ENCODE data around the gene ULBP1.
A peak's percentile ranks its signal among the peaks of the same experiment; 100 is the strongest.
"Not testable (repeated sequence)": the region's sequence is repeated elsewhere in the genome, so short reads cannot be mapped to it uniquely, and the experiment has no call there.

The ULBP1 gene

DNA sequence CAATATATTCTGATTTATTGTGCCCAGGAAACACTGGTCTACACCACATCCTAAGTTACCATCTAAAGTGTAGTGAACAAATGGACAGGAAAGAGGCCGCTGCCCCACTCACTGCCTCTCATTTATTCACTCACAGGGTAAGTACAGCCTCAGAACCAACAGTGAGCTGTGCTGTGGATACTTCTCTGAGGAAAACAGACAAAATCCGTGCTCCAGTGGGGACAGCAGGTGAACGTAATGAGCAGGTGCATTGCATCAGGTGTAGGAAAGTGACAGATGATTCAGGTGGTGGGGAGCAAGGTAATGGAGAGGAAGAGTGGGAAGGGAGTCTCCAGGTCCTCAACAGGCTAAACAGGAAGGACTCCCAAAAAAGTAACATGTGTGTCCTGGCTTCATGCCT, 30.3 kb upstream of the ULBP1 start:
- DNase-seq = no peak

GRCh38 chr6:149934249-149935156, 29.2 kb upstream of the ULBP1 start:
- DNase-seq = peak; percentile 65

DNA sequence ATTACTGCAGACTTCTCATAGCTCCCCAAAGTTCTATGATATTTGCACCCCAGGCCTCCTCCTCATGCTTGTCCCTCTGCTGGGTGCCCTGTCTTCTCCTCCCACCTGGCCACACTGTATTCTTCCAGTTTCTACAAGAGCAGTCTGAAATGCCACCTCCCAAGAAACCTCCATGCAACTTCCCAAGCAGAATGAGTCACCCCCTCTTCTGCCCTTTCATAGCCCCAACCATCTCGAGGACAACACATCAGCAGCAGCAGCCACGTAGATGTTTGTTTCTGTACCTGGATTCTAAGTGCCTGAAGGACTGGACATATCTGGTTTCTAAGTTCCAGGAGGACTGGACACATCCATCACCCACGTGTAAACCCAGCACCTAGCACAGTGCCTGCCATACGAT, 28.5 kb upstream of the ULBP1 start:
- DNase-seq = no peak

GRCh38 chr6:149935668-149936067, 28.1 kb upstream of the ULBP1 start:
- DNase-seq = no peak

DNA sequence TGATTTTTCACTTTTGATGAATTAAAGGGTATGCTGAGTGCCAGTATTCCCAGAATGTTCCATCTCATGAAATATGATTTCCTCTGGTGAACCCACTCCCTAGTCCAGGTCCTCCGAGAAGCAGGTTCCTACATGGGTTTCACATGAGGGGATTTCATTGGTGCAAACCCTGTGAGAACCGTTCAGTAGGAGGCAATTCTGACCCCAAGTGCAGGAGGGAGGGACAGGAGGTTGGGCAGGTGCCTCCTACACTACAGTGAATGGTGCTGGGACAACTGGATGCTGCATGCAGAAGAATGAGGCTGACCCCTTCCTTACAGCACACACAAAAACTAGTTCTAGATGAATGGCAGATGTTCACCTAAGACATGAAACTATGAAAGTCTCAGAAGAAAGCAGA, 27.0 kb upstream of the ULBP1 start:
- no peak for DNase-seq

- not testable (repeated sequence) for DNase-seq
Measured at GRCh38 chr6:149938013-149938570, 25.7 kb upstream of the ULBP1 start.

DNA sequence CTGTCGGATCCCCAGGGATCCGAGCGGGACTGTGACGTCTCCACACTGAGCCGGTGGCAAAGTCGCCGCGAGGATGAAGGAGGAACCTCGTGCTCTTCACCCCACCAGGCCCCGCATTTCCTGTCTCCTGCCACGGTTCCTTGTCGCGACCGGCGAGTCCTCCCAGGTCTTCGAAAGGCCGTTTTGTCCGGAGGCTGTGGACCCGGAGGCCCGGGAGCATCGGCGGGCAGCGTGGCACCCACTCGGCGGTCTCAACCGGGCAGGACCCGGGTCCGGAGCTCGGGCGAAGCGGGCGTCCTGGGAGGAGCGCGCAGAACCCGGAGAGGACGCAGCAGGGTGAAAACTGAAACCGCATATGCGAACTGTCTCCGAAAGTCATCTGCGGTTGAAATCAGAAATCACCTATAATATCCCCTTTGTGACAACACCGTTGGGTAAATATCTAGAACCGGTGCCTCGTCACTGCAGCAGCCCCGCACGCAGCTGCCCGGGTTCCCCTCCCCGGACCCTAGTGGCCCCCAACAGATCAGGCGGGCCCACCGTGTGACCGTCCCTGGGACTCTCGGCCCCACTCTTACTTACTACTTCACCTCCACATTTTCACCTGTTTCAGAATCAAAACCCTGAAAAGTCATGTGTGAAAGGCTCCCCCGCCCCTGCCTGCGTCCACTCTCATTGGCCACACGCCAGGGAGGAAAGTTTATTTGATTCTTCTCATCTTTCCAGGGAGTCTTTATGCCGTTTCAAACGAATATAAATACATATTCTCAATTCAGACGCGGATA, 25.0 kb upstream of the ULBP1 start:
- peak; percentile 42 for DNase-seq

- DNase-seq = no peak
Measured at GRCh38 chr6:149939356-149939648, 24.4 kb upstream of the ULBP1 start.

DNA sequence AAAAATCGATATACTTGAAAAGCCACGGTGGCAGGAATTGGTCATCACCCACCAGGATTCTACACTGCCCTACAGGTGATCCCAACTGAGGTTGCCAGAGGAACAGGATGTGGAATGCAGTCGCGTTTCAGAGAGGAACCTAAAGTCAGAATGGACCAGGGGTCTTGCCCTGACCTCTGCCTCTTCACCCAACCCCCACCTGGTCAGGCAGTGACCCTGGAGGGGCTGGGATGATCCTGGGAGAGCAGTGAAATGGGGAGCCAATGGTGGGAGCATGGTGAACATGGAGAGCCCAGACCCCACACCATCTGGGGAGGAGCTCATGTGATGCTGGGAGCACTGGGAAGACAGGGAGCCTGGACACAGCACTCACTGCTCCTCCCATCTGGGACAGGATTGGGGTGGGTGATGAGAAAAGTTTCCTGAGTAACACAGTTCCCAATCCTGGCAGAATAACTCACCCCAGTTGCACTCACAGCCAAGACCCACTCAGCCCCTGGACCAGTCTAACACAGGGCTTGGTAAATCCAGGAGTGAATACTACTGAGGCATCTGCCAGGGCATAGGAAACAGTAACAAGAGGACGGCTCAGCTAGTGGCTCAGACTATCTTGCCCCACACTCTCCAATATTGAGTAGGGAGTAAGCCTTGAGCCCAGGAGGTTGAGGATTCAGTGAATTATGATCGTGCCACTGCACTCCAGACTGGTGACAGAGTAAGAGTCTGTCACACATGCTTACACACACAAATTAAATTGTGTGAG, 23.7 kb upstream of the ULBP1 start:
- no peak for DNase-seq

DNA sequence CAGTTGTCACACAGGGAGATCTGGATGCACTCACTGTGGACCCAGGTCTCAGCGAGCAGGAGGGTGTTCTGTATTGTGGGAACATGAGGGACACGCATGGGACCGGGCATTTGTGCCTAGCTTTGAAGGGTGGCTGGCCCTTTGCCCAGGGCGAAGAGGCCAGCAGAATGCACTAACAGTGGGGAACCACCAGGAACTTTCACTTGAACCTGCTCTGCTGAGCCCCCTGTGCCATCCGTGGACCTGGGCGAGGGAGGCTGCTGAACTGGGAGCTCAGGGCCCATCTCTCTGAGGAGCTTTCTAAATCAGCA, 23.1 kb upstream of the ULBP1 start:
- no peak for DNase-seq

GRCh38 chr6:149941583-149942460, 21.9 kb upstream of the ULBP1 start, which contains the start of gene ULBP2:
TSS of gene ULBP2 (plus strand) at chr6:149942014. CDS start at chr6:149942073, 59 bp downstream.
- peak; percentile 90 for DNase-seq

DNA sequence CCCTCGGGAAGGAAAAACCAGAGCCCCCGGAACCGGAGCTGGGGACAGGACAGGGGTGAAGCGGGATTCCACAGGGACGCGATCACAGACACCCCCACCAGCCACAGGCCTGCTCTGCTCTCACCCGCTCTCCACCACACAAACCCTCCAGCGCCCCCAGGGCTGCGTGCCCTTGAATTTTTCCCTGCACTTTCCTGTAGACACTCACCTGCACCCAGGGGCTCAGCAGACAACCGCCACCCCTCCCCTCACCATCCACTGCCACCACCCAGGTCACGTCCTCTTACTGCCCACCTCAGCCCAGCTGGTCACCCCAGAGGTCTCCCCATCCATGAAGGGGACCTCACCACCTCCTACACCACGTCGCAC, 21.3 kb upstream of the ULBP1 start:
- no peak for DNase-seq

DNA sequence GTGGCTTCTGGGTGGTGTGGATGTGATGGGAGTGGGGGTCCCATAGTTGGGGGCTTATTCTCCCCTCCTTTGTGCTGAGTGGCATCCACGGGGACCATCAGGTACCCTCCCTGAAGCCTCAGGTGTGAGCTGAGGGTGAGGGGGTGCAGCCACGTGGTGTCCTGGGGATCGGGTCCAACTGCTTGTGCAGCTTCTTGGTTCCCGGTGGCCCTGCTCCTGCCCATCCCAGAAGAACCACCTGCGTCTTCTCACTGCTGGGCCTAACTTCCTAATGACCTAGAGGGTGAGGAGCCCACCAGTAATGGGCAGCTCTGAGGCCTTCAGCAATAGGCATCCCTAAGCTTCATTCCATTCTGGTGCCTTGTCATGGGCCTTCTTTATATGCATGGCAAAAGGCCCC, 20.4 kb upstream of the ULBP1 start:
- not testable (repeated sequence) for DNase-seq

DNA sequence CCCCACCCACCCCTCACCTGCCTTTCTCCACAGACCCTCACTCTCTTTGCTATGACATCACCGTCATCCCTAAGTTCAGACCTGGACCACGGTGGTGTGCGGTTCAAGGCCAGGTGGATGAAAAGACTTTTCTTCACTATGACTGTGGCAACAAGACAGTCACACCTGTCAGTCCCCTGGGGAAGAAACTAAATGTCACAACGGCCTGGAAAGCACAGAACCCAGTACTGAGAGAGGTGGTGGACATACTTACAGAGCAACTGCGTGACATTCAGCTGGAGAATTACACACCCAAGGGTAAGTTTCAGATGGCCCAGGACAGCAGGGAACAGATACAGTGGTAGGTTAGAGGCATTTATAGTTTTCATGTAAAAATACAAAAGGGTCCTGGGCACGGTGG, 18.5 kb upstream of the ULBP1 start:
- not testable (repeated sequence) for DNase-seq

- not testable (repeated sequence) for DNase-seq
Measured at GRCh38 chr6:149946631-149947030, 17.1 kb upstream of the ULBP1 start.

- not testable (repeated sequence) for DNase-seq
Measured at GRCh38 chr6:149947533-149947932, 16.2 kb upstream of the ULBP1 start.

GRCh38 chr6:149948011-149948410, 15.7 kb upstream of the ULBP1 start:
- DNase-seq = no peak

DNA sequence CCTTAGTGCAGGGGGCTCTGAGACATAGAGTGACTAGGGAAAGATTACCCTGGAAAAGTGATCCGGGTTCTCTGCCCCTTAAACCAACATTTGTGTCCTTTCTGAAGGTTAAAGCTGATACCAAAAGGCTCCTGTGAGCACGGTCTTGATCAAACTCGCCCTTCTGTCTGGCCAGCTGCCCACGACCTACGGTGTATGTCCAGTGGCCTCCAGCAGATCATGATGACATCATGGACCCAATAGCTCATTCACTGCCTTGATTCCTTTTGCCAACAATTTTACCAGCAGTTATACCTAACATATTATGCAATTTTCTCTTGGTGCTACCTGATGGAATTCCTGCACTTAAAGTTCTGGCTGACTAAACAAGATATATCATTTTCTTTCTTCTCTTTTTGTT, 15.1 kb upstream of the ULBP1 start:
- DNase-seq = no peak

GRCh38 chr6:149950423-149950822, 13.3 kb upstream of the ULBP1 start:
- no peak for DNase-seq

DNA sequence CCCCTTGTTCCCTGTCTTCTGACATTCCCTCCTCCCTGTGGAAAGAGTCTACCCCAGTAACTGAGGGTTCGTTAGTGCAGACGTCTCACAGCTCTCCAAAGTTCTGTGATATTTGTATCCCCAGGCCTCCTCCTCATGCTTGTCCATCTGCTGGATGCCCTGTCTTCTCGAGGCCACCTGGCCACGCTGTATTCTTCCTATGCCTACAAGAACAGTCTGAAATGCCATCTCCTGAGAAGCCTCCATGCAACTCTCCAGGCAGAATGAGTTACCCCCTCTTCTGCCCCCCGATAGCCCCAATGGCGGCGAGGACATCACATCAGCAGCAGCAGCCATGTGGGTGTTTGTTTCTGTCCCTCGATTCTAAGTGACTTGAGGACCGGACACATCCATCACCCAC, 12.6 kb upstream of the ULBP1 start:
- DNase-seq = no peak

GRCh38 chr6:149951626-149952025, 12.1 kb upstream of the ULBP1 start:
- DNase-seq = no peak

DNA sequence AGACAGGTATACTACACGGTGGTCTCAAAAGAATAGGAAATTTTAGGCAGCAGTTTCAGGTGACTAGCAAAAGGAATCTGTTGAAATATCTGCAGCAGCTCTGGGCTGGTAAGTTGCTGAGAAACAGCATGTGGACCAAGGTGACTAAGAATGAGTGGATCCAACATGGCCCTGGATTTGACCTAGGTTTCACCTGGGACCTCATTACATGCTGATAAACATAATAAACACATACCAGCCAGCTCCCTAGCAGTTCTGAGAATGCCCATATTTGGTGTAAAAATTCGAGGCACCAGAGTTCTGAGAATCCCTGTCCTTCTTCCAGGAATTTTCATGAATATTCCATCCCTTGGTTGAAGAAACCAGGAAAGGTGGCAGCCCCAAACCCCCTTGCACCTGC, 10.4 kb upstream of the ULBP1 start:
- DNase-seq = not testable (repeated sequence)
